ENCODE measurements around the gene SLC6A18.

The SLC6A18 gene

GRCh38 chr5:1203311-1203967, 21.7 kb upstream of the SLC6A18 start:
- no peak for DNase-seq (ENCODE audit: low read depth)

GRCh38 chr5:1203968-1204692, 21.1 kb upstream of the SLC6A18 start:
- DNase-seq (ENCODE audit: low read depth), result no peak

- DNase-seq (ENCODE audit: low read depth), result no peak
Observed at GRCh38 chr5:1204693-1205242, 20.4 kb upstream of the SLC6A18 start.

- no peak for DNase-seq (ENCODE audit: low read depth)
Observed at GRCh38 chr5:1205255-1206180, 19.7 kb upstream of the SLC6A18 start.

GRCh38 chr5:1206521-1207412, 18.4 kb upstream of the SLC6A18 start:
- no peak for DNase-seq (ENCODE audit: low read depth)

- no peak for DNase-seq (ENCODE audit: low read depth)
Observed at GRCh38 chr5:1207555-1207954, 17.6 kb upstream of the SLC6A18 start.

GRCh38 chr5:1208221-1208742, 16.9 kb upstream of the SLC6A18 start:
- DNase-seq (ENCODE audit: low read depth), result no peak

DNA sequence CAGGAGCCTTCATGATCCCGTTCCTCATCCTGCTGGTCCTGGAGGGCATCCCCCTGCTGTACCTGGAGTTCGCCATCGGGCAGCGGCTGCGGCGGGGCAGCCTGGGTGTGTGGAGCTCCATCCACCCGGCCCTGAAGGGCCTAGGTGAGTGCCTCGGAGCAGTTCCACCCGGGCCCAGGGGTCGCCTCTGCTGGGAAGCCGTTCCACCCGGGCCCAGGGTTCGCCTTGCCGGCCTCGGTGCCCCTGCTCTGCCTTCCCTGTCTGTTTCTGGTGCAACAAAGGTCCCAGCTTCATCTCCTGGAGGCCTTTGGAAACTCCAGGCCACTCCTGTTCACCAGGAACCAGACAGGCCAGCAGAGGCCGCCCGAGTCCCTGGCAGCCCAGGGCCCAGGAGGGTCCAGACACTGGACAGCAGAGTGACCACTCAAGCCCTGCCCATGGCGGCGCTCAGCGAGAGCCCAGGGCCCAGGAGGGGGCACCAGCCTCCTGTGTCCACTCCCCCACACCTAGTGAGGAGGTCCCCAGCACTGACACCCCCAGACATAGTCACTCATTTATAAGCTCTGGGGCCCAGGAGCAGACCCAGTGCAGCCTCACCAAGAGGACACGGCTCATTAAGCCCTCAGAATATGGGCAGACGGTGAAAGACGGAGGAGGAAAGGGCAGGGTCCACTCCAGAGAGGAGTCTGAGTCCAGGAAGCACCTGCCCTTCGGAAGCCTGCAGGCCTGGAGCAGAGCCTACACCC, 16.3 kb upstream of the SLC6A18 start:
- DNase-seq (ENCODE audit: low read depth), result no peak

DNA sequence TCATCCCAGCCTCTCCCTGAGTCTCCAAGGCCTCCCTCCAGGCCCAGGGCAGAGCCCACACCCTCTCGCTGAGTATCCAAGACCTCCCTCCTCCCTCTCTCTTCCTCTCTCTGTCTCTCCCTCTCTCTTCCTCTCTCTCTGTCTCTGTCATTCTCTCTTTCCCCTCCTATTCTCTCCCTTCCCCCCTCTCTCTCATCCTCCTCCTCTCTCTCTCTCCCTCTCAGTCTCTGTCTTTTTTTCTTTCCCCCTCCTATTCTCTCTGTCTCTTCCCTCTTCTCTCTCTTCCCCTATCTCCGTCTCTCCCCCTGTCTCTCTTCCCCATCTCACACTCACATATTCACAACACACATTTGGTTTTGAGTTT, 15.7 kb upstream of the SLC6A18 start:
- DNase-seq (ENCODE audit: low read depth), result no peak

DNA sequence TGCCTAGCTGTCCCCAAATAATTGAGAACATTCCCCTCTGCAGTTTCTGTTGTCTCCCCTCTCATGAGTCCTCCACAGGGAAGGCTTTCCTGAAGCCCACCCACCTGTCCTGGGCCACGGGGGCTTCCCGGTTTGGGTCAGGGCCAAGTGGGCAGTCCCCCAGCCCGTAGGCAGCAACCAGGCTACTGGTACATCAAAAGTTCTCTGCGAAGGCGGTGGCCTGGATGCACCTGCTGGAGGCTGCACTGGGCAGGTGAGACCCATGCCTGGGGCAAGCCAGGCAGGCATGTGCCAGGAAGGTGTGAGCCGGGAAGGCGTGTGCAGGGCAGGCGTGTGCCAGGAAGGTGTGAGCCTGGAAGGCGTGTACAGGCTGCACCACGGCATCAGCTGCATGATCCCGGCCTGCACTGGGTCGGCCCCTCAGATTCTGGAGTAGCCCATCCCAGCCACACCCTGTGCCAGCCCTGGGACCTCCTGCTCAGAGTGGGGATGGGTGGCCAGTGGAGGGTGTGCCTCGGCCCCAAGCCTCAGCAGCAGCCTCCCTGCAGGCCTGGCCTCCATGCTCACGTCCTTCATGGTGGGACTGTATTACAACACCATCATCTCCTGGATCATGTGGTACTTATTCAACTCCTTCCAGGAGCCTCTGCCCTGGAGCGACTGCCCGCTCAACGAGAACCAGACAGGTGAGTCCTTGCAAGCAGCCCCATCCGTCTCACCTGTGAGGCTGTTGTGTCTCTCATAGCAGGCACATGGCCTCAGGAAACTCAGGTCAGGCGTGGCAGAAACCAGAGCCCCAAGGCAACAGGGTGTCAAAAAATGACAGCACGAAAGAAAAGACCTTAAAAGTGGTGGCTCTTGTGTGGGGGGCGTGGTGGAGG, 15.0 kb upstream of the SLC6A18 start:
- DNase-seq (ENCODE audit: low read depth), result no peak

DNA sequence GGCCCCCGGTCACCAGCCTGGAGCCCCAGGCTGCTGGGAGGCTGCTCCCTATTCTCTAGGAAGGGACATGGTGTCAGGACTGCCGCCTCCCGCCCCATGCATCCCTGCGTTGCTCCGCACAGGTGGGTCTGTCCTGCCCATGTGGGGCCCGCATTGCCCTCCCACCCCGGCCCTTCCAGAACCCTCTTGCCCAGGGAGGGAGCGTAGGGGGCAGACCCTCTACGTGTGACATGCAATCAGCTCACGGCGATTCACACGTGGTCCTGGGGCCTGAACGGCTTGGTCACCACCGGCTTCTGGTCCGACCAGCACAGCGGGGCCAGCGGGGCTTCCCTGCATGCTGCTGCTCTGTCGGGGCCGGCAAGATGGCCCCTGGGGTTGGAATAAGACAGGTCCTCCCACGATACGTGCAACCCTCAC, 14.3 kb upstream of the SLC6A18 start:
- no peak for DNase-seq (ENCODE audit: low read depth)

DNA sequence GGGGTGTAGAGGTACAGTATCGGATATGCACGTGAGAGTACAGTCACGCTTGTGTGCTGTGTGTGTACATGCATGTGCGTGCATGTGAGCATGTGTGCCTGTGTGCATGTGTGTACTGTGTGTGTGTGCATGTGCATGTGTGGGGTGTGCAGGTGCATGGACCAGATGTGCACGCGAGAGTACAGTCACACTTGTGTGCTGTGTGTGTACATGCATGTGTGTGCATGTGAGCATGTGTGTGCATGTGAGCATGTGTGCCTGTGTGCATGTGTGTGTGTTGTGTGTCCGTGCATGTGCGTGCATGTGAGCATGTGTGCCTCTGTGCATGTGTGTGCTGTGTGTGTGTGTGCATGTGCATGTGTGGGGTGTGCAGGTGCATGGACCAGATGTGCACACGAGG, 13.5 kb upstream of the SLC6A18 start:
- DNase-seq (ENCODE audit: low read depth), result no peak

GRCh38 chr5:1212271-1212670, 12.9 kb upstream of the SLC6A18 start:
- DNase-seq (ENCODE audit: low read depth), result no peak

DNA sequence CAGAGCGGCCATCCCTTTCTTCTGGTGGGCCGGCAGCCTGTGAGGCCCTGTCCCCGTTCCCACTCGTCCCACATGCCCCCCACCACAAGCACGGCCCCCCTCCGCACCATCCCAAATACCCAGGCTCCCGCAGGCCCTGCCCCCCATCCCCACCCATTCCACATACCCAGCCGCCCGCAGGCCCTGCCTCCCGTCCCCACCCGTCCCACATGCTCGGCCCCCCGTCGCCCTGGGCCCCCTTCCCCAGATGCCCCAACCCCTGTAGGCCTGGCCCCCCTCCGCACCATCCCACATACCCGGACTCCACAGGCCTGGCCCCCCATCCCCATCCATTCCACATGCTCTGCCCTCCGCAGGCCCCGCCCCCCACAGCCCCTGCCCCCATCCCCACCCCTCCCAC, 12.3 kb upstream of the SLC6A18 start:
- DNase-seq (ENCODE audit: low read depth), result no peak

- DNase-seq (ENCODE audit: low read depth), result no peak
Observed at GRCh38 chr5:1213508-1214162, 11.5 kb upstream of the SLC6A18 start.

DNA sequence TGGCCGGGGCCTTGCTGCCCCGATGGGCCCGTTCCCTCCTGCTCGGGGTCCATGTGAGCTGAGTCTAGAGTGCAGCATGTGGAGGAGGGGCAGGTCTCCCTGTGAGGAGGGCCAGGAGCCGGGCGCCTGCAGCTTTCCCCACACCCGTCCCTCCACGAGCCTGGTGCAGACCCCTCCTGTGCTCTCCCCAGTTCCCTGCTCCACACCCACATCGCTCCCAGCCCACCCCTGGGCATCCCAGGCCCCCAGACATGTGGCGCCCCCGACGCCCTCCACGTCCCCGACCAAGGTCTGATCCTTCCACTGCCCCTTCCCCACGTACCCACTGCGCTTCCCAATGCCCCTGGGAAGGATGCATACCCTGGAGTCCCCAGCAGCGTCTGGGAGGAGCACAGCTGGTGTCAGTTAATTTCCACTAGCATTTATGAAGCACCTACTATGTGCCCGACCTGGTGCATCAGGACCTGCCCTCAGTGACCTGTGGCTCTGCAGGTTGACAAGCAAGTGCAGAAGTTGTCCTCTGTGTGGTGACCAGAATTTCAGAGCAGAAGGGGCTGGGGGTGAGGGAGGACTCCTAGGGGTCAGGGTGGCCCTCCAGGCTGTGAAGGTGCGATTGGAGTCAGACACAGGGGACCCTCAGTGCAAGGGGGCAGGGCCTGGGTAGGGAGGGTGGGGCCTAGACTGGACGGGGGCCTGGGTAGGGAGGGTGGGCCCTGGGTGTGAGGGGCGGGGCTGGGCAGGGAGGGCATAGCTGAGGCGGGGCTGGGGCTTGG, 10.8 kb upstream of the SLC6A18 start:
- DNase-seq (ENCODE audit: low read depth), result no peak

DNA sequence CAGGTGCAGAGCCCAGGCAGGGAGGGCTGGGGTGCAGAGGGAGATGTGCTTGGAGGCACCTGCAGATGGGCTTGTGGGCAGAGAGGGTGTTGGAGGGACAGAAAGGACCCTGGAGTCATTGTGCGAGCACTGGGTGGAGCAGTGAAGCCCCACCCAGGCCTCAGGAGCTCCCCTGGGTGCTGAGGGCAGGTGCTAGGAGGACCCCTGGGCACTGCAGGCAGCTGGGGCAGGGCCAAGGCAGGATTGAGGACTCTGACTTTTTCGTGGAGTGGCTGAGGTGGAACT, 10.3 kb upstream of the SLC6A18 start:
- no peak for DNase-seq (ENCODE audit: low read depth)

DNA sequence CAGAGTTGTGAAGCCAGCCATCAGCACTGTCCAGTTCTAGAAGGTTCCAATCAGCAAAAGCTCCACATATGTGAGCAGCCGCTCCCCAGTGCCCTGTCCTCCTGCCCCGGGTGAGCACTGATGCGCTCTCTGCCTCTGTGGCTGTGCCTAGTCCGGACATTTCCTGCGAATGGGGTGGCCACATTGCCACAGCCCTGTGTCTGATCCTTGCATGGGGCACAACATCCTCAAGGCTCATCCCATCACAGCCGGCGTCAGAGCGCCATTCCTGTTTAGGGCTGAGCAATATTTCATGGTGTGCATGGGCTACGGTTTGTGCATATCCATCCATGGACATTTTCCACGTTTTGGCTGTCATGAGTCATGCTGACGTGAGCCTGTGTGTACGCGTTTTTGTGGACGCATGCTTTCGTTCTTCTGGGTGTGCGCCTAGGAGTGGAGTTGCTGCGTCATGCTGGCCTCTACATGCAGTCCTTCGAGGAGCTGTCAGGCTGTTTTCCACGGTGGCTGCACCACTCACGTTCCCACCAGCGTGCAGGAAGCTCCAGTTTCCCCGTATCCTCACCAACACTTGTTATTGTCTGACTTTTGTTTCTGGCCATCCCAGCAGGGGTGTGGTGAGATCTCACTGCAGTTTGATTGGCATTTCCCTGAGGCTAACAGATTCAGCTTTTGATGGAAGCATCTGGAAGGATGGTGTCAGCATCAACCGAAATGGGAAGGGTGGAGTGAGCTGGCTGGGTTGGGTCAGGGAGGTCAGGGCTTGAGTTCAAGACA, 9.7 kb upstream of the SLC6A18 start:
- no peak for DNase-seq (ENCODE audit: low read depth)
